HG02852 (cell line): Measurements from ENCODE around the gene COPB2.

Experiments used
- ATAC-seq: cut with Tn5 transposase; IDR thresholded peaks from one replicate; pipeline ENCODE4 v1.9.1; 2021; ENCODE audit warnings: mild to moderate bottlenecking, moderate library complexity; ENCODE audit not compliant: unreplicated experiment

COPB2 gene

GRCh38 chr3:139329364-139329850 lies 60.0 kb downstream of the COPB2 start:
- ATAC-seq, result peak; percentile 98

GRCh38 chr3:139328356-139328755 lies 61.1 kb downstream of the COPB2 start:
- no peak for ATAC-seq

GRCh38 chr3:139327861-139328260 lies 61.6 kb downstream of the COPB2 start:
- ATAC-seq, result no peak

GRCh38 chr3:139327231-139327630 lies 62.2 kb downstream of the COPB2 start:
- no peak for ATAC-seq

- no peak for ATAC-seq
These were observed 62.7 kb downstream of the COPB2 start for GRCh38 chr3:139326707-139327106.

GRCh38 chr3:139326131-139326530 lies 63.3 kb downstream of the COPB2 start:
- ATAC-seq, result no peak

GRCh38 chr3:139325551-139325950 lies 63.9 kb downstream of the COPB2 start:
- ATAC-seq, result no peak

GRCh38 chr3:139324456-139324855 lies 65.0 kb downstream of the COPB2 start:
- ATAC-seq, result no peak

- ATAC-seq, result no peak
These were observed 66.3 kb downstream of the COPB2 start for GRCh38 chr3:139323146-139323545.

- no peak for ATAC-seq
These were observed 67.1 kb downstream of the COPB2 start for GRCh38 chr3:139322346-139322745.

- ATAC-seq, result no peak
These were observed 68.7 kb downstream of the COPB2 start for GRCh38 chr3:139320551-139321309.

- ATAC-seq, result no peak
These were observed 69.7 kb downstream of the COPB2 start for GRCh38 chr3:139319428-139320402.

- ATAC-seq, result no peak
These were observed 70.6 kb downstream of the COPB2 start for GRCh38 chr3:139318826-139319225.

- ATAC-seq, result no peak
These were observed 71.0 kb downstream of the COPB2 start for GRCh38 chr3:139318431-139318816.

GRCh38 chr3:139317660-139318430 lies 71.6 kb downstream of the COPB2 start:
- no peak for ATAC-seq

- ATAC-seq, result no peak
These were observed 72.2 kb downstream of the COPB2 start for GRCh38 chr3:139317215-139317614.

- no peak for ATAC-seq
These were observed 75.5 kb downstream of the COPB2 start for GRCh38 chr3:139313921-139314320.

GRCh38 chr3:139312959-139313358 lies 76.5 kb downstream of the COPB2 start:
- no peak for ATAC-seq

- ATAC-seq, result no peak
These were observed 77.0 kb downstream of the COPB2 start for GRCh38 chr3:139312416-139312815.

- no peak for ATAC-seq
These were observed 77.9 kb downstream of the COPB2 start for GRCh38 chr3:139311557-139311956.

GRCh38 chr3:139310474-139310933 lies 78.9 kb downstream of the COPB2 start:
- no peak for ATAC-seq
